ENCODE data around the gene DGUOK. TPM values are rescaled to one million over a fixed set of nuclear protein-coding genes. Genes with fewer than 3 reads are reported as not detected.

Gene DGUOK
- total and polyA plus RNA-seq, 2 experiments from 2014 or later: 68.4 to 287 TPM

- Mint-ChIP-seq H3K27me3 (ENCODE audit: insufficient read depth, low read depth, poor library complexity) (peaks cover 2% of the 10 kb centered on the region), H3K9me3 (no peaks in the 10 kb centered on the region), H3K4me3 (no peak overlapping the region), H3K27ac (no peak overlapping the region), H3K4me1 (peaks cover 16% of the 10 kb centered on the region), H3K36me3 (ENCODE audit: low read depth) (peaks cover 11% of the 10 kb centered on the region)
- Histone ChIP-seq H2AFZ (no peak overlapping the region), H3K27me3 (ENCODE audit: insufficient read depth) (no peaks in the 10 kb centered on the region), H3F3A (replicated peaks; ENCODE audit: low read depth) (peaks cover 3% of the 10 kb centered on the region; the same call in 1 of the 2 replicates), H3K4me3 (no peak overlapping the region), H3K9me2 (ENCODE audit: insufficient read depth) (no peaks in the 10 kb centered on the region), H3K36me3 (ENCODE audit: insufficient read depth) (no peaks in the 10 kb centered on the region; the same call in 1 of the 2 replicates), H4K20me1 (replicated peaks; ENCODE audit: insufficient read depth) (peaks cover 56% of the 10 kb centered on the region), H3K4me2 (no peak overlapping the region), H3K79me2 (replicated peaks; ENCODE audit: insufficient read depth) (peaks cover 99% of the 10 kb centered on the region), H3K4me1 (ENCODE audit: insufficient read depth) (peaks cover 8% of the 10 kb centered on the region; the same call in 1 of the 2 replicates), H3K27ac (ENCODE audit: low read depth) (no peak overlapping the region)
- TF ChIP-seq REST (IDR thresholded peaks at IDR 0.05; ENCODE audit: unreplicated experiment): no peak
- TF ChIP-seq CREB1 (CRISPR knock-in tag; IDR thresholded peaks at IDR 0.05; ENCODE audit: low read depth): no peak
- no peak for TF ChIP-seq EZH2 (IDR thresholded peaks at IDR 0.05; ENCODE audit: low read depth, unreplicated experiment)
- TF ChIP-seq, protein P1, sequence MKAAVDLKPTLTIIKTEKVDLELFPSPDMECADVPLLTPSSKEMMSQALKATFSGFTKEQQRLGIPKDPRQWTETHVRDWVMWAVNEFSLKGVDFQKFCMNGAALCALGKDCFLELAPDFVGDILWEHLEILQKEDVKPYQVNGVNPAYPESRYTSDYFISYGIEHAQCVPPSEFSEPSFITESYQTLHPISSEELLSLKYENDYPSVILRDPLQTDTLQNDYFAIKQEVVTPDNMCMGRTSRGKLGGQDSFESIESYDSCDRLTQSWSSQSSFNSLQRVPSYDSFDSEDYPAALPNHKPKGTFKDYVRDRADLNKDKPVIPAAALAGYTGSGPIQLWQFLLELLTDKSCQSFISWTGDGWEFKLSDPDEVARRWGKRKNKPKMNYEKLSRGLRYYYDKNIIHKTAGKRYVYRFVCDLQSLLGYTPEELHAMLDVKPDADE (IDR thresholded peaks at IDR 0.05): no peak
- TF ChIP-seq POLR2AphosphoS5 (IDR thresholded peaks at IDR 0.05; ENCODE audit: low read depth): no peak
- no peak for TF ChIP-seq NANOG (IDR thresholded peaks at IDR 0.05; ENCODE audit: borderline replicate concordance)
- TF ChIP-seq, protein P2, sequence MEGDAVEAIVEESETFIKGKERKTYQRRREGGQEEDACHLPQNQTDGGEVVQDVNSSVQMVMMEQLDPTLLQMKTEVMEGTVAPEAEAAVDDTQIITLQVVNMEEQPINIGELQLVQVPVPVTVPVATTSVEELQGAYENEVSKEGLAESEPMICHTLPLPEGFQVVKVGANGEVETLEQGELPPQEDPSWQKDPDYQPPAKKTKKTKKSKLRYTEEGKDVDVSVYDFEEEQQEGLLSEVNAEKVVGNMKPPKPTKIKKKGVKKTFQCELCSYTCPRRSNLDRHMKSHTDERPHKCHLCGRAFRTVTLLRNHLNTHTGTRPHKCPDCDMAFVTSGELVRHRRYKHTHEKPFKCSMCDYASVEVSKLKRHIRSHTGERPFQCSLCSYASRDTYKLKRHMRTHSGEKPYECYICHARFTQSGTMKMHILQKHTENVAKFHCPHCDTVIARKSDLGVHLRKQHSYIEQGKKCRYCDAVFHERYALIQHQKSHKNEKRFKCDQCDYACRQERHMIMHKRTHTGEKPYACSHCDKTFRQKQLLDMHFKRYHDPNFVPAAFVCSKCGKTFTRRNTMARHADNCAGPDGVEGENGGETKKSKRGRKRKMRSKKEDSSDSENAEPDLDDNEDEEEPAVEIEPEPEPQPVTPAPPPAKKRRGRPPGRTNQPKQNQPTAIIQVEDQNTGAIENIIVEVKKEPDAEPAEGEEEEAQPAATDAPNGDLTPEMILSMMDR (conservative IDR thresholded peaks at IDR 0.05; ENCODE audit: low read depth in 2 of 2): no peak
- TF ChIP-seq JUNB (IDR thresholded peaks at IDR 0.05; ENCODE audit: unreplicated experiment): no peak
- TF ChIP-seq STAT1 (IDR thresholded peaks at IDR 0.05; ENCODE audit: unreplicated experiment): no peak
- no peak for TF ChIP-seq ZNF114 (CRISPR knock-in tag; IDR thresholded peaks at IDR 0.05)
- no peak for TF ChIP-seq ZNF331 (CRISPR knock-in tag; IDR thresholded peaks at IDR 0.05; ENCODE audit: low read depth)
- TF ChIP-seq, protein P3, sequence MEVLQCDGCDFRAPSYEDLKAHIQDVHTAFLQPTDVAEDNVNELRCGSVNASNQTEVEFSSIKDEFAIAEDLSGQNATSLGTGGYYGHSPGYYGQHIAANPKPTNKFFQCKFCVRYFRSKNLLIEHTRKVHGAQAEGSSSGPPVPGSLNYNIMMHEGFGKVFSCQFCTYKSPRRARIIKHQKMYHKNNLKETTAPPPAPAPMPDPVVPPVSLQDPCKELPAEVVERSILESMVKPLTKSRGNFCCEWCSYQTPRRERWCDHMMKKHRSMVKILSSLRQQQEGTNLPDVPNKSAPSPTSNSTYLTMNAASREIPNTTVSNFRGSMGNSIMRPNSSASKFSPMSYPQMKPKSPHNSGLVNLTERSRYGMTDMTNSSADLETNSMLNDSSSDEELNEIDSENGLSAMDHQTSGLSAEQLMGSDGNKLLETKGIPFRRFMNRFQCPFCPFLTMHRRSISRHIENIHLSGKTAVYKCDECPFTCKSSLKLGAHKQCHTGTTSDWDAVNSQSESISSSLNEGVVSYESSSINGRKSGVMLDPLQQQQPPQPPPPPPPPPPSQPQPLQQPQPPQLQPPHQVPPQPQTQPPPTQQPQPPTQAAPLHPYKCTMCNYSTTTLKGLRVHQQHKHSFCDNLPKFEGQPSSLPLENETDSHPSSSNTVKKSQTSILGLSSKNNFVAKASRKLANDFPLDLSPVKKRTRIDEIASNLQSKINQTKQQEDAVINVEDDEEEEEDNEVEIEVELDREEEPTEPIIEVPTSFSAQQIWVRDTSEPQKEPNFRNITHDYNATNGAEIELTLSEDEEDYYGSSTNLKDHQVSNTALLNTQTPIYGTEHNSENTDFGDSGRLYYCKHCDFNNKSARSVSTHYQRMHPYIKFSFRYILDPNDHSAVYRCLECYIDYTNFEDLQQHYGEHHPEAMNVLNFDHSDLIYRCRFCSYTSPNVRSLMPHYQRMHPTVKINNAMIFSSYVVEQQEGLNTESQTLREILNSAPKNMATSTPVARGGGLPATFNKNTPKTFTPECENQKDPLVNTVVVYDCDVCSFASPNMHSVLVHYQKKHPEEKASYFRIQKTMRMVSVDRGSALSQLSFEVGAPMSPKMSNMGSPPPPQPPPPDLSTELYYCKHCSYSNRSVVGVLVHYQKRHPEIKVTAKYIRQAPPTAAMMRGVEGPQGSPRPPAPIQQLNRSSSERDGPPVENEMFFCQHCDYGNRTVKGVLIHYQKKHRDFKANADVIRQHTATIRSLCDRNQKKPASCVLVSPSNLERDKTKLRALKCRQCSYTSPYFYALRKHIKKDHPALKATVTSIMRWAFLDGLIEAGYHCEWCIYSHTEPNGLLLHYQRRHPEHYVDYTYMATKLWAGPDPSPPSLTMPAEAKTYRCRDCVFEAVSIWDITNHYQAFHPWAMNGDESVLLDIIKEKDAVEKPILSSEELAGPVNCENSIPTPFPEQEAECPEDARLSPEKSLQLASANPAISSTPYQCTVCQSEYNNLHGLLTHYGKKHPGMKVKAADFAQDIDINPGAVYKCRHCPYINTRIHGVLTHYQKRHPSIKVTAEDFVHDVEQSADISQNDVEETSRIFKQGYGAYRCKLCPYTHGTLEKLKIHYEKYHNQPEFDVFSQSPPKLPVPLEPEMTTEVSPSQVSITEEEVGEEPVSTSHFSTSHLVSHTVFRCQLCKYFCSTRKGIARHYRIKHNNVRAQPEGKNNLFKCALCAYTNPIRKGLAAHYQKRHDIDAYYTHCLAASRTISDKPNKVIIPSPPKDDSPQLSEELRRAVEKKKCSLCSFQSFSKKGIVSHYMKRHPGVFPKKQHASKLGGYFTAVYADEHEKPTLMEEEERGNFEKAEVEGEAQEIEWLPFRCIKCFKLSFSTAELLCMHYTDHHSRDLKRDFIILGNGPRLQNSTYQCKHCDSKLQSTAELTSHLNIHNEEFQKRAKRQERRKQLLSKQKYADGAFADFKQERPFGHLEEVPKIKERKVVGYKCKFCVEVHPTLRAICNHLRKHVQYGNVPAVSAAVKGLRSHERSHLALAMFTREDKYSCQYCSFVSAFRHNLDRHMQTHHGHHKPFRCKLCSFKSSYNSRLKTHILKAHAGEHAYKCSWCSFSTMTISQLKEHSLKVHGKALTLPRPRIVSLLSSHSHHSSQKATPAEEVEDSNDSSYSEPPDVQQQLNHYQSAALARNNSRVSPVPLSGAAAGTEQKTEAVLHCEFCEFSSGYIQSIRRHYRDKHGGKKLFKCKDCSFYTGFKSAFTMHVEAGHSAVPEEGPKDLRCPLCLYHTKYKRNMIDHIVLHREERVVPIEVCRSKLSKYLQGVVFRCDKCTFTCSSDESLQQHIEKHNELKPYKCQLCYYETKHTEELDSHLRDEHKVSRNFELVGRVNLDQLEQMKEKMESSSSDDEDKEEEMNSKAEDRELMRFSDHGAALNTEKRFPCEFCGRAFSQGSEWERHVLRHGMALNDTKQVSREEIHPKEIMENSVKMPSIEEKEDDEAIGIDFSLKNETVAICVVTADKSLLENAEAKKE (CRISPR knock-in tag; IDR thresholded peaks at IDR 0.05): no peak
- no peak for TF ChIP-seq EZH2phosphoT487 (IDR thresholded peaks at IDR 0.05; ENCODE audit: unreplicated experiment)
- DNase-seq (ENCODE audit: low spot score) (no peak), ATAC-seq (no peak)
Measured at GRCh38 chr2:73931531-73932500, 5.1 kb downstream of the DGUOK start.

All from GM23338 (cell line).